ENCODE data around the gene KLHL1.

The KLHL1 gene

GRCh38 chr13:69856331-69856730, 251.9 kb downstream of the KLHL1 start:
- CTCF ChIA-PET = no interaction called here
- Histone ChIP-seq H3K27ac (ENCODE audit: insufficient read depth in 1 of 2, low read depth in 1 of 2, low read length in 2 of 2, poor library complexity in 1 of 2, severe bottlenecking in 2 of 2) (no peak overlapping the region), H3K27me3 (replicated peaks in 2 of 5; ENCODE audit: control insufficient read depth in 4 of 5, insufficient read depth in 5 of 5, low read length in 4 of 5) (no peaks in the 10 kb centered on the region), H3K4me3 (ENCODE audit: control insufficient read depth in 1 of 7, extremely low read depth in 1 of 7, insufficient read depth in 4 of 7, low read depth in 2 of 7, low read length in 6 of 7) (no peak overlapping the region), H3K36me3 (ENCODE audit: control insufficient read depth in 4 of 4, insufficient read depth in 4 of 4, low read length in 3 of 4) (no peaks in the 10 kb centered on the region), H3K9me3 (ENCODE audit: control extremely low read depth in 1 of 5, control insufficient read depth in 4 of 5, insufficient read depth in 2 of 5, low read depth in 1 of 5, low read length in 4 of 5) (no peaks in the 10 kb centered on the region), H3K4me1 (ENCODE audit: control extremely low read depth in 1 of 4, control insufficient read depth in 4 of 4, insufficient read depth in 4 of 4, low read length in 3 of 4) (no peaks in the 10 kb centered on the region)
- no peak for DNase-seq
- POLR2A ChIA-PET = interaction anchor here (0.7 kb wide), 1 partner anchor 962 kb away, joined by 3 read pairs; no protein-coding TSS in a partner anchor
- 100% methylated on average over 2 of the region's 3 CpGs for WGBS (ENCODE audit: insufficient coverage)

GRCh38 chr13:69828527-69828926, 279.7 kb downstream of the KLHL1 start:
- ChIA-PET CTCF (interaction anchor here (0.9 to 1.4 kb wide), 3 partner anchors 9 to 26 kb away, joined by 3 read pairs; no protein-coding TSS in a partner anchor), POLR2A (no interaction called here)
- no peaks in the 10 kb centered on the region for H3K36me3 ChIP-seq (ENCODE audit: control insufficient read depth in 4 of 4, insufficient read depth in 4 of 4, low read length in 3 of 4)
- H3K4me3 ChIP-seq (ENCODE audit: control insufficient read depth in 1 of 7, extremely low read depth in 1 of 7, insufficient read depth in 4 of 7, low read depth in 2 of 7, low read length in 6 of 7) = no peak overlapping the region
- 82% methylated on average over 2 of the region's 2 CpGs for WGBS (ENCODE audit: insufficient coverage)
- no peak overlapping the region for H3K27ac ChIP-seq (ENCODE audit: insufficient read depth in 1 of 2, low read depth in 1 of 2, low read length in 2 of 2, poor library complexity in 1 of 2, severe bottlenecking in 2 of 2)
- no peaks in the 10 kb centered on the region for H3K9me3 ChIP-seq (ENCODE audit: control extremely low read depth in 1 of 5, control insufficient read depth in 4 of 5, insufficient read depth in 2 of 5, low read depth in 1 of 5, low read length in 4 of 5)
- no peaks in the 10 kb centered on the region for H3K4me1 ChIP-seq (ENCODE audit: control extremely low read depth in 1 of 4, control insufficient read depth in 4 of 4, insufficient read depth in 4 of 4, low read length in 3 of 4)
- no peak for DNase-seq
- H3K27me3 ChIP-seq (replicated peaks in 2 of 5; ENCODE audit: control insufficient read depth in 4 of 5, insufficient read depth in 5 of 5, low read length in 4 of 5) = no peaks in the 10 kb centered on the region

DNA sequence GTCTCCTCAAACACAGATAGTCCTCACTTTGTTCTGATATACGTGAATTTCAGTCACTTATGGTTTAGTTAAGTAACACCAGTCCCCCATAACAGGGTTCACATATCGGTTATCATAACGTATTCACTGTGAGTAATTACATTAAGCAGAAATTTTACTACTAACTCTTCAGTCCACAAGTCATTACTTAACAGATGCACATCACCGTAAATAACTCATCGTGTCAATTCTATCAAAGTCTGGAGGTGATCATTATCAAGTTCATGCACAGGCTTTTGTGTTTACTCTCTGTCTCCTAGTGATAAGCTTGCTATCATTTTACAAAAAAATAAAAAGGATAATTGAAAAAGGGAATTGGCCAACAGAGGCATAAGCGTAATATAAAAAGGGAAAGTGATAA, 288.1 kb downstream of the KLHL1 start:
- no peaks in the 10 kb centered on the region for H3K27me3 ChIP-seq (replicated peaks in 2 of 5; ENCODE audit: control insufficient read depth in 4 of 5, insufficient read depth in 5 of 5, low read length in 4 of 5)
- no peak overlapping the region for H3K4me3 ChIP-seq (ENCODE audit: control insufficient read depth in 1 of 7, extremely low read depth in 1 of 7, insufficient read depth in 4 of 7, low read depth in 2 of 7, low read length in 6 of 7)
- ChIA-PET CTCF (no interaction called here), POLR2A (no interaction called here)
- no peaks in the 10 kb centered on the region for H3K9me3 ChIP-seq (ENCODE audit: control extremely low read depth in 1 of 5, control insufficient read depth in 4 of 5, insufficient read depth in 2 of 5, low read depth in 1 of 5, low read length in 4 of 5)
- DNase-seq = no peak
- no peaks in the 10 kb centered on the region for H3K4me1 ChIP-seq (ENCODE audit: control extremely low read depth in 1 of 4, control insufficient read depth in 4 of 4, insufficient read depth in 4 of 4, low read length in 3 of 4)
- H3K36me3 ChIP-seq (ENCODE audit: control insufficient read depth in 4 of 4, insufficient read depth in 4 of 4, low read length in 3 of 4) = no peaks in the 10 kb centered on the region
- WGBS (ENCODE audit: insufficient coverage) = 100% methylated on average over 1 of the region's 6 CpGs
- H3K27ac ChIP-seq (ENCODE audit: insufficient read depth in 1 of 2, low read depth in 1 of 2, low read length in 2 of 2, poor library complexity in 1 of 2, severe bottlenecking in 2 of 2) = no peak overlapping the region

- Histone ChIP-seq H3K27ac (ENCODE audit: insufficient read depth in 1 of 2, low read depth in 1 of 2, low read length in 2 of 2, poor library complexity in 1 of 2, severe bottlenecking in 2 of 2) (no peak overlapping the region), H3K4me1 (ENCODE audit: control extremely low read depth in 1 of 4, control insufficient read depth in 4 of 4, insufficient read depth in 4 of 4, low read length in 3 of 4) (no peaks in the 10 kb centered on the region), H3K4me3 (ENCODE audit: control insufficient read depth in 1 of 7, extremely low read depth in 1 of 7, insufficient read depth in 4 of 7, low read depth in 2 of 7, low read length in 6 of 7) (no peak overlapping the region), H3K36me3 (ENCODE audit: control insufficient read depth in 4 of 4, insufficient read depth in 4 of 4, low read length in 3 of 4) (no peaks in the 10 kb centered on the region), H3K9me3 (ENCODE audit: control extremely low read depth in 1 of 5, control insufficient read depth in 4 of 5, insufficient read depth in 2 of 5, low read depth in 1 of 5, low read length in 4 of 5) (peaks cover 0 to 3% (median 0%) of the 10 kb centered on the region in 5 experiments), H3K27me3 (replicated peaks in 2 of 5; ENCODE audit: control insufficient read depth in 4 of 5, insufficient read depth in 5 of 5, low read length in 4 of 5) (no peaks in the 10 kb centered on the region)
- no peak for DNase-seq
- CTCF ChIA-PET = no interaction called here
- POLR2A ChIA-PET = no interaction called here
These were observed 290.9 kb downstream of the KLHL1 start for GRCh38 chr13:69817333-69817869.

DNA sequence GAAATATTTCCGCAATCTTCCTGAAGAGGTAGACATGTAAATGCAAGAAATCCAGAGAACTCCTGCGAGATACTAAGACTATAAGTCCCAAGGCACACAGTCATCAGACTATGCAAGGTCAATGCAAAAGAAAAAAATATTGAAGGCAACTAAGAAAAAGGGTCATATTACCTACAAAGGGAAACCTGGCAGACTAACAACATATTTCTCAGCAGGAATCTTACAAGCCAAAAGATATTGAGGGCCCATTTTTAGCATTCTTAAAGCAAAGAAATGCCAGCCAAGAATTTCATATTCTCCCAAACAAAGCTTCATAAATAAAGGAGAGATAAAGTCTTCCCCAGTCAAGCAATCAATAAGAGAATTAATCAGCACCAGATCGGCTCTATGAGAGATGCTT, 299.1 kb downstream of the KLHL1 start:
- no peak for DNase-seq

DNA sequence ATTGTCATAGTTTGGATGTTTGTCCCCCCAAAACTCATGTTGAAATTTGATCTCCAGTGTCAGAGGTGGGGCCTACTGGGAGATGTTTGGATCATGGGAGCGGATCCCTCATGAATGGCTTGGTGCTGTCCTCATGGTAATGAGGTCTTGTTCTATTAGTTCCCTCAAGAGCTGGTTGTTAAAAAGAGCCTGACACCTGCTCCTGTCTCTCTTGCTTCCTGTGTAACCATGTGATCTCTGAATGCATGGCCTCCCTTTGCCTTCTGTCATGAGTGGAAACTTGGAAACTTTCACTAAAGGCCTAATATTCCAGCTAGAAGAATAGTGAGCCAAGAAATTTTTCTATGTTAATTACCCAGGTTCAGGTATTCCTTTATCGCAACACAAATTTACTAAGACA, 312.0 kb downstream of the KLHL1 start:
- Histone ChIP-seq H3K4me1 (ENCODE audit: control extremely low read depth in 1 of 4, control insufficient read depth in 4 of 4, insufficient read depth in 4 of 4, low read length in 3 of 4) (no peaks in the 10 kb centered on the region), H3K36me3 (ENCODE audit: control insufficient read depth in 4 of 4, insufficient read depth in 4 of 4, low read length in 3 of 4) (no peaks in the 10 kb centered on the region), H3K9me3 (ENCODE audit: control extremely low read depth in 1 of 5, control insufficient read depth in 4 of 5, insufficient read depth in 2 of 5, low read depth in 1 of 5, low read length in 4 of 5) (no peaks in the 10 kb centered on the region), H3K4me3 (ENCODE audit: control insufficient read depth in 1 of 7, extremely low read depth in 1 of 7, insufficient read depth in 4 of 7, low read depth in 2 of 7, low read length in 6 of 7) (no peak overlapping the region), H3K27ac (ENCODE audit: insufficient read depth in 1 of 2, low read depth in 1 of 2, low read length in 2 of 2, poor library complexity in 1 of 2, severe bottlenecking in 2 of 2) (no peak overlapping the region), H3K27me3 (replicated peaks in 2 of 5; ENCODE audit: control insufficient read depth in 4 of 5, insufficient read depth in 5 of 5, low read length in 4 of 5) (no peaks in the 10 kb centered on the region)
- ChIA-PET CTCF (no interaction called here), POLR2A (no interaction called here)
- no peak for DNase-seq
- WGBS (ENCODE audit: insufficient coverage) = 100% methylated on average over 1 of the region's 2 CpGs

More for the DNA sequence above, 299.1 kb downstream of the KLHL1 start:
- Histone ChIP-seq H3K36me3 (ENCODE audit: control insufficient read depth in 4 of 4, insufficient read depth in 4 of 4, low read length in 3 of 4) (no peaks in the 10 kb centered on the region), H3K27me3 (replicated peaks in 2 of 5; ENCODE audit: control insufficient read depth in 4 of 5, insufficient read depth in 5 of 5, low read length in 4 of 5) (no peaks in the 10 kb centered on the region), H3K27ac (ENCODE audit: insufficient read depth in 1 of 2, low read depth in 1 of 2, low read length in 2 of 2, poor library complexity in 1 of 2, severe bottlenecking in 2 of 2) (no peak overlapping the region), H3K9me3 (ENCODE audit: control extremely low read depth in 1 of 5, control insufficient read depth in 4 of 5, insufficient read depth in 2 of 5, low read depth in 1 of 5, low read length in 4 of 5) (peaks cover 0 to 3% (median 0%) of the 10 kb centered on the region in 5 experiments), H3K4me1 (ENCODE audit: control extremely low read depth in 1 of 4, control insufficient read depth in 4 of 4, insufficient read depth in 4 of 4, low read length in 3 of 4) (no peaks in the 10 kb centered on the region), H3K4me3 (ENCODE audit: control insufficient read depth in 1 of 7, extremely low read depth in 1 of 7, insufficient read depth in 4 of 7, low read depth in 2 of 7, low read length in 6 of 7) (no peak overlapping the region)
- WGBS (ENCODE audit: insufficient coverage) = 100% methylated on average over 2 of the region's 3 CpGs
- POLR2A ChIA-PET = no interaction called here
- CTCF ChIA-PET = no interaction called here

GRCh38 chr13:69793783-69794453, 314.3 kb downstream of the KLHL1 start:
- DNase-seq = no peak
- WGBS (ENCODE audit: insufficient coverage) = 80% methylated on average over 2 of the region's 3 CpGs
- Histone ChIP-seq H3K4me1 (ENCODE audit: control extremely low read depth in 1 of 4, control insufficient read depth in 4 of 4, insufficient read depth in 4 of 4, low read length in 3 of 4) (no peaks in the 10 kb centered on the region), H3K27ac (ENCODE audit: insufficient read depth in 1 of 2, low read depth in 1 of 2, low read length in 2 of 2, poor library complexity in 1 of 2, severe bottlenecking in 2 of 2) (no peak overlapping the region), H3K4me3 (ENCODE audit: control insufficient read depth in 1 of 7, extremely low read depth in 1 of 7, insufficient read depth in 4 of 7, low read depth in 2 of 7, low read length in 6 of 7) (no peak overlapping the region), H3K9me3 (ENCODE audit: control extremely low read depth in 1 of 5, control insufficient read depth in 4 of 5, insufficient read depth in 2 of 5, low read depth in 1 of 5, low read length in 4 of 5) (peaks cover 0 to 1% (median 0%) of the 10 kb centered on the region in 5 experiments), H3K27me3 (replicated peaks in 2 of 5; ENCODE audit: control insufficient read depth in 4 of 5, insufficient read depth in 5 of 5, low read length in 4 of 5) (no peaks in the 10 kb centered on the region), H3K36me3 (ENCODE audit: control insufficient read depth in 4 of 4, insufficient read depth in 4 of 4, low read length in 3 of 4) (no peaks in the 10 kb centered on the region)
- CTCF ChIA-PET = no interaction called here
- POLR2A ChIA-PET = no interaction called here

Data from common myeloid progenitor, CD34-positive (primary cell).